ENCODE results near the gene WNK2.

The WNK2 gene

DNA sequence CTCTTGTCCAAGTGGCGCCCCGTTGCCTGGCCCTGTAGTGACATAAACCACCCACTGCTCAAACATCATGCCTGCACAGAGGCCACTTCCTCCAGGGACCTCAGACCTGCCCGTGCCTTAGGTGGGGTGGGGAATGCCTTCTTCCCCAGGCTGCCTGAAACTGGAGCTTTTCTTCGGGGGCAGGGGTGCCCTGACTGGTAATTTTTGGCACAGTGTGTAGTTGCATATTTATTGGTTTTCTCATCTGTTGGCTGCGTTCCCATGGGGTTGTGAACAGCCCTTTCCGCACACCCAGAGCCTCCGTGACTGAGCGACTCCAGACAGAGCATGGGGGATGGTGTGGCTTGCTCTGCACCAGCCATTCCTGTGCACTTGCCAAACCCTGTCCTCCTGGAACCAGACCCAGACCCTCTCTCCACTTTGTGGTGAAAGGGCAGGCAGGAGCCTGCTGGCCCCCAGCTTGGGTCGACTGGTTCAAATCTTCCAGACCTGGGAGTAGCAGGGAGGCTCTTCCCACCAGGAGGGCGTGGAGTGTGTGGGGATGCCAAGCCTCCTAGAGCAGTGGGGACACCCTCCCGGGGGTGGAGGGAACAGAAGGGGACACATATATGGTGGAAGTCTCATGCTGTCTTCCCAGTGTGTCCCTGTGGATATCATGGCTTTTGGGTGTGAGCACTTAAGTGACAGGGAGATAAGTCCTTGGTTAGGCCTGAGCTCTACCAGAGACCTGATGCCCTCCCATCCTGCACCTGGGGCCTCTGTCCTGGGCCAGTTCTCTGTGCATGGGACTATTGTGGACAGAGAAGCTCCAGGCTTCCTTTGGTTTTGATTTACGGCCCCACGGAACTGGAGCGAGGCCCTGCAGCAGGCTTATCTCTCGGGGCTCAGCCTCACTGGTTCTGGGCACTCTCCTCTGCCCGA, 39.6 kb downstream of the WNK2 start:
- Histone ChIP-seq H3K9ac (ENCODE audit: low read depth, low read length, poor library complexity) (no peak overlapping the region), H3K27ac (replicated peaks; ENCODE audit: low read length) (no peak overlapping the region), H4K8ac (ENCODE audit: low read depth, low read length) (no peak overlapping the region), H3K79me1 (ENCODE audit: low read depth, low read length) (peaks cover 9% of the 10 kb centered on the region), H3K14ac (ENCODE audit: low read length) (peak overlapping the region; percentile 41), H2BK120ac (ENCODE audit: low read depth, low read length) (no peak overlapping the region), H2AFZ (ENCODE audit: low read length) (no peak overlapping the region), H2AK5ac (ENCODE audit: low read depth, low read length) (peak overlapping the region; percentile 19), H2BK15ac (ENCODE audit: low read length) (no peak overlapping the region), H2BK5ac (ENCODE audit: low read length) (no peak overlapping the region), H3K18ac (ENCODE audit: low read length) (peak overlapping the region; percentile 36), H3K27me3 (ENCODE audit: control insufficient read depth in 3 of 3, insufficient read depth in 3 of 3, low read depth in 1 of 3, low read length in 3 of 3) (no peaks in the 10 kb centered on the region), H3K9me3 (replicated peaks in 1 of 2; ENCODE audit: control insufficient read depth in 2 of 2, insufficient read depth in 1 of 2, low read depth in 1 of 2, low read length in 2 of 2) (no peaks in the 10 kb centered on the region), H3K4me3 (ENCODE audit: low read length in 2 of 2) (no peak overlapping the region), H3K4me1 (ENCODE audit: control insufficient read depth in 2 of 2, insufficient read depth in 1 of 2, low read depth in 1 of 2, low read length in 2 of 2) (peaks cover 0 to 5% of the 10 kb centered on the region in 2 donors), H3K4ac (ENCODE audit: low read length) (no peak overlapping the region), H3K4me2 (ENCODE audit: insufficient read depth, low read length, poor library complexity, severe bottlenecking) (no peak overlapping the region), H4K91ac (ENCODE audit: low read depth, low read length, poor library complexity) (no peak overlapping the region), H2BK12ac (ENCODE audit: low read length) (no peak overlapping the region), H3K23ac (ENCODE audit: low read depth, low read length, poor library complexity) (no peak overlapping the region), H3K36me3 (replicated peaks in 1 of 2; ENCODE audit: control insufficient read depth in 2 of 2, insufficient read depth in 2 of 2, low read length in 2 of 2) (no peaks in the 10 kb centered on the region)
- DNase-seq (ENCODE audit: low spot score) = no peak
- WGBS, 2 donors (ENCODE audit: extremely low coverage in 2 of 2, insufficient read length in 2 of 2, insufficient replicate concordance in 1 of 2) = no CpG with 5 or more reads among the region's 16 CpGs

DNA sequence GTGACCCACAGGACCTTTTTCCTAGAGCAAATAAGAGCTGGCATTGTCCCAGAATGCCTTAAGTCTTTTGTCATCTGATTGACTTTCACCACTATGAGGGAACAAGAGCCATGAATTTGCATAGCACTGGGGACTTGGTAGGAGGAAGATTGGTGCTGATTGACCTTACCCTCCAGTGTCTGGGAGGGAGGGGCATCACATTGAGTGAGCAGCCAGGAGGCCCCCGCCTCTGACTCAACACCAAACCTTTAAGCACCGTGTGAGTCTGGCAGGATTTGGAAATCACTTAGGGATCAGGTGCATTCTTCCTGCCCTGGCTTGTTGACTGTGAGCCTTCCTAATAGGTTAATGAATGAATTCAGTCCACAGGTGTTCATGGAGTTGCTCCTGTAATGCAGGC, 40.7 kb downstream of the WNK2 start:
- H3K27me3 ChIP-seq (ENCODE audit: control insufficient read depth in 3 of 3, insufficient read depth in 3 of 3, low read depth in 1 of 3, low read length in 3 of 3) = no peaks in the 10 kb centered on the region
- no CpG with 5 or more reads among the region's 2 CpGs for whole genome bisulfite sequencing, 2 donors (ENCODE audit: extremely low coverage in 2 of 2, insufficient read length in 2 of 2, insufficient replicate concordance in 1 of 2)

DNA sequence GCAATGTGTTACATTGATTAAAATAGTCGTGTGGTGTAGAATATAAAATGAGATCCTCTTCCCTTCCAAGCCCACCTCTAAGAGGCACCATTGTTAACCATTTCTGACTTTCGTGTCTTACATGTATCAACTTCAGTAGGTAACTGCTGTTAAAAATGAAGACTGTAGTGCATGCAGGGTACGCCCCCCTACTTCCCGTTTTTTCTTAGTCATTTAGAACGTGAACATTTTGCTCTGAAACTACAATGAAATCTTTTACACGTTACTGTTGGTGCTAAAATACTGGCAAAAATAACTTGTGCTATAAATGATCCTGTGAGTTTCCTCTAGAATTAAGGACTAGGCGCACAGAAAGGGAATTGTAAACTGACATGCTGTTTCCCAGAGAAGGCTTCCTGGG, 41.5 kb downstream of the WNK2 start:
- H3K4me1 ChIP-seq (ENCODE audit: control insufficient read depth in 2 of 2, insufficient read depth in 1 of 2, low read depth in 1 of 2, low read length in 2 of 2) = peaks cover 0 to 5% of the 10 kb centered on the region in 2 donors
- H3K4me2 ChIP-seq (ENCODE audit: insufficient read depth, low read length, poor library complexity, severe bottlenecking) = no peak overlapping the region
- H3K9ac ChIP-seq (ENCODE audit: low read depth, low read length, poor library complexity) = no peak overlapping the region
- no peak overlapping the region for H3K4ac ChIP-seq (ENCODE audit: low read length)
- no peak overlapping the region for H3K27ac ChIP-seq (replicated peaks; ENCODE audit: low read length)
- H2BK120ac ChIP-seq (ENCODE audit: low read depth, low read length) = no peak overlapping the region
- peaks cover 1% of the 10 kb centered on the region for H3K79me1 ChIP-seq (ENCODE audit: low read depth, low read length)
- no peaks in the 10 kb centered on the region for H3K27me3 ChIP-seq (ENCODE audit: control insufficient read depth in 3 of 3, insufficient read depth in 3 of 3, low read depth in 1 of 3, low read length in 3 of 3)
- no peak overlapping the region for H3K18ac ChIP-seq (ENCODE audit: low read length)
- no peaks in the 10 kb centered on the region for H3K36me3 ChIP-seq (replicated peaks in 1 of 2; ENCODE audit: control insufficient read depth in 2 of 2, insufficient read depth in 2 of 2, low read length in 2 of 2)
- H3K23ac ChIP-seq (ENCODE audit: low read depth, low read length, poor library complexity) = no peak overlapping the region
- H3K14ac ChIP-seq (ENCODE audit: low read length) = no peak overlapping the region
- H2BK12ac ChIP-seq (ENCODE audit: low read length) = no peak overlapping the region
- DNase-seq (ENCODE audit: low spot score) = no peak
- H2BK15ac ChIP-seq (ENCODE audit: low read length) = no peak overlapping the region
- no peak overlapping the region for H4K91ac ChIP-seq (ENCODE audit: low read depth, low read length, poor library complexity)
- H4K8ac ChIP-seq (ENCODE audit: low read depth, low read length) = no peak overlapping the region
- no peak overlapping the region for H3K4me3 ChIP-seq (ENCODE audit: low read length in 2 of 2)
- WGBS, 2 donors (ENCODE audit: extremely low coverage in 2 of 2, insufficient read length in 2 of 2, insufficient replicate concordance in 1 of 2) = no CpG with 5 or more reads among the region's 7 CpGs
- H3K9me3 ChIP-seq (replicated peaks in 1 of 2; ENCODE audit: control insufficient read depth in 2 of 2, insufficient read depth in 1 of 2, low read depth in 1 of 2, low read length in 2 of 2) = no peaks in the 10 kb centered on the region
- no peak overlapping the region for H2BK5ac ChIP-seq (ENCODE audit: low read length)
- no peak overlapping the region for H2AFZ ChIP-seq (ENCODE audit: low read length)
- H2AK5ac ChIP-seq (ENCODE audit: low read depth, low read length) = no peak overlapping the region

More for the DNA sequence above, 40.7 kb downstream of the WNK2 start:
- H3K14ac ChIP-seq (ENCODE audit: low read length) = no peak overlapping the region
- no peak overlapping the region for H2AK5ac ChIP-seq (ENCODE audit: low read depth, low read length)
- H3K9me3 ChIP-seq (replicated peaks in 1 of 2; ENCODE audit: control insufficient read depth in 2 of 2, insufficient read depth in 1 of 2, low read depth in 1 of 2, low read length in 2 of 2) = no peaks in the 10 kb centered on the region
- peaks cover 0 to 5% of the 10 kb centered on the region in 2 donors for H3K4me1 ChIP-seq (ENCODE audit: control insufficient read depth in 2 of 2, insufficient read depth in 1 of 2, low read depth in 1 of 2, low read length in 2 of 2)
- no peak overlapping the region for H3K4me2 ChIP-seq (ENCODE audit: insufficient read depth, low read length, poor library complexity, severe bottlenecking)
- no peak overlapping the region for H2BK15ac ChIP-seq (ENCODE audit: low read length)
- no peak overlapping the region for H2BK120ac ChIP-seq (ENCODE audit: low read depth, low read length)
- H3K4ac ChIP-seq (ENCODE audit: low read length) = no peak overlapping the region
- H2AFZ ChIP-seq (ENCODE audit: low read length) = no peak overlapping the region
- H3K27ac ChIP-seq (replicated peaks; ENCODE audit: low read length) = no peak overlapping the region
- no peaks in the 10 kb centered on the region for H3K36me3 ChIP-seq (replicated peaks in 1 of 2; ENCODE audit: control insufficient read depth in 2 of 2, insufficient read depth in 2 of 2, low read length in 2 of 2)
- no peak overlapping the region for H4K91ac ChIP-seq (ENCODE audit: low read depth, low read length, poor library complexity)
- no peak overlapping the region for H4K8ac ChIP-seq (ENCODE audit: low read depth, low read length)
- no peak overlapping the region for H3K9ac ChIP-seq (ENCODE audit: low read depth, low read length, poor library complexity)
- H3K18ac ChIP-seq (ENCODE audit: low read length) = no peak overlapping the region
- H3K79me1 ChIP-seq (ENCODE audit: low read depth, low read length) = peaks cover 4% of the 10 kb centered on the region
- no peak overlapping the region for H3K23ac ChIP-seq (ENCODE audit: low read depth, low read length, poor library complexity)
- H3K4me3 ChIP-seq (ENCODE audit: low read length in 2 of 2) = no peak overlapping the region
- DNase-seq (ENCODE audit: low spot score) = no peak
- no peak overlapping the region for H2BK12ac ChIP-seq (ENCODE audit: low read length)
- no peak overlapping the region for H2BK5ac ChIP-seq (ENCODE audit: low read length)

DNA sequence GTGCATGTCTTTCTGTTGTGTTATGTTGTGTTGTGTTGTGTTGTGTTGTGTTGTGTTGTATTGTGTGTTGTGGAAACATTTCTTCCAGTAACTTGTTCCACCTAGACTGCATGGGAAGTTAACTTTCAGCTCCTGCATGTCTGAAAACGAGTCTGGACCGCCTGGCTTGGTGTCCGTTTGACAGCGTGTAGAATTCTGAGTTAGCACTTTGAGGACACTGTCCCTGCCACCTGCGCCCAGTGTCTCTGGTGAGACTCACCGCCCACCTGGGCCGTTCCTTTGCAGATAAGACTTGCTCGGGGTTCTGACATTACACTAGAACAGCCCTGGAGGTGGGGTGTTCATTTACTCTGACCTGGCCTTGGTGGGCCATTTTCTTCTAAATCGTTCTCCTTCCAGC, 42.0 kb downstream of the WNK2 start:
- DNase-seq (ENCODE audit: low spot score) = no peak
- Histone ChIP-seq H3K27me3 (ENCODE audit: control insufficient read depth in 3 of 3, insufficient read depth in 3 of 3, low read depth in 1 of 3, low read length in 3 of 3) (no peaks in the 10 kb centered on the region), H2BK120ac (ENCODE audit: low read depth, low read length) (no peak overlapping the region), H4K8ac (ENCODE audit: low read depth, low read length) (no peak overlapping the region), H3K4me2 (ENCODE audit: insufficient read depth, low read length, poor library complexity, severe bottlenecking) (no peak overlapping the region), H2AK5ac (ENCODE audit: low read depth, low read length) (no peak overlapping the region), H3K9me3 (replicated peaks in 1 of 2; ENCODE audit: control insufficient read depth in 2 of 2, insufficient read depth in 1 of 2, low read depth in 1 of 2, low read length in 2 of 2) (no peaks in the 10 kb centered on the region), H3K4me1 (ENCODE audit: control insufficient read depth in 2 of 2, insufficient read depth in 1 of 2, low read depth in 1 of 2, low read length in 2 of 2) (peaks cover 0 to 5% of the 10 kb centered on the region in 2 donors), H2AFZ (ENCODE audit: low read length) (no peak overlapping the region), H3K4me3 (ENCODE audit: low read length in 2 of 2) (no peak overlapping the region), H3K14ac (ENCODE audit: low read length) (peak overlapping the region; percentile 87), H3K79me1 (ENCODE audit: low read depth, low read length) (no peaks in the 10 kb centered on the region), H3K4ac (ENCODE audit: low read length) (no peak overlapping the region), H3K27ac (replicated peaks; ENCODE audit: low read length) (no peak overlapping the region), H3K23ac (ENCODE audit: low read depth, low read length, poor library complexity) (no peak overlapping the region), H2BK12ac (ENCODE audit: low read length) (no peak overlapping the region), H2BK15ac (ENCODE audit: low read length) (no peak overlapping the region), H3K18ac (ENCODE audit: low read length) (no peak overlapping the region), H4K91ac (ENCODE audit: low read depth, low read length, poor library complexity) (no peak overlapping the region), H3K9ac (ENCODE audit: low read depth, low read length, poor library complexity) (no peak overlapping the region), H2BK5ac (ENCODE audit: low read length) (no peak overlapping the region), H3K36me3 (replicated peaks in 1 of 2; ENCODE audit: control insufficient read depth in 2 of 2, insufficient read depth in 2 of 2, low read length in 2 of 2) (no peaks in the 10 kb centered on the region)
- WGBS, 2 donors (ENCODE audit: extremely low coverage in 2 of 2, insufficient read length in 2 of 2, insufficient replicate concordance in 1 of 2) = no CpG with 5 or more reads among the region's 9 CpGs

Measured in neuronal stem cell (in vitro differentiated cells).